Ammon's horn (tissue), 1 donor: Measurements from ENCODE around the gene SEZ6L.

Source experiments
- DNase-seq: peaks from one replicate; pipeline ENCODE4 v3.0.0-alpha.2; 2016; ENCODE audit warnings: low spot score

SEZ6L gene

DNA sequence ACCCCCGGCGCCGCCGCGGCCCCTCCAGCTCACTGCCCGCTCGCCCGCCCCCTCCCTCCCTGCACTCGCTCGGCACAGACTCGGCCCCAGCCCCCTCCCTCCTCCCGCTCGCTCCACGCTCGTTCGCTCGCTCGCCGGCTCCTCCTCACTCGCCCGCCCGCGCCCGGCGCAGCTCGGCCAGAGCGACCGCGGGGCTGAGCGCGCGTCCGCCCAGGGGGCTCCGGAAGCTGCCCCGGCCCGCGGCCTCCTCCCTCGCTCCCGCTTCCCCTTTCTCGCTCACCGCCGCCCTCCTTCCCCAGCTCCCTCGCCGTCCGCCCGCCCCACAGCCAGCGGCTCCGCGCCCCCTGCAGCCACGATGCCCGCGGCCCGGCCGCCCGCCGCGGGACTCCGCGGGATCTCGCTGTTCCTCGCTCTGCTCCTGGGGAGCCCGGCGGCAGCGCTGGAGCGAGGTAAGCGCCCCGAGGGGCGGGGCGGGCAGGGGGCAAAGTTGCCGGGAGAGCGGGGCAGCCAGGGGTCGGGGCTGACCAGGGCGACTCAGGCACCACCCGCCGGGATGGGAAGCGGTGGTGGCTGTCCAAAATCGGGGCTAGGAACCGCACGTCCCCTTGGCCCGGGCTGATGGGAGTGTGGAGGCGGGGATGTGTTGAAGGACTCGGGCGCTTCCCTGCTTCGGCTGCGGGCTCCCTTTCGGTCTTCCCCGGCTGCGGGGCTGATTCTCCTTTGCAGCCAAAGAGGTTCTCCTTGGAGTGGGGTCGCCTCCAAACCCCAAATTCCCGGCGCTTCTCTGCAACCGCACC, at the start of gene SEZ6L:
Gene SEZ6L (plus strand): TSS at position 148 of the 797 bp plus-strand sequence. CDS start 208 bp downstream, at position 356.
- peak; percentile 69 for DNase-seq

DNA sequence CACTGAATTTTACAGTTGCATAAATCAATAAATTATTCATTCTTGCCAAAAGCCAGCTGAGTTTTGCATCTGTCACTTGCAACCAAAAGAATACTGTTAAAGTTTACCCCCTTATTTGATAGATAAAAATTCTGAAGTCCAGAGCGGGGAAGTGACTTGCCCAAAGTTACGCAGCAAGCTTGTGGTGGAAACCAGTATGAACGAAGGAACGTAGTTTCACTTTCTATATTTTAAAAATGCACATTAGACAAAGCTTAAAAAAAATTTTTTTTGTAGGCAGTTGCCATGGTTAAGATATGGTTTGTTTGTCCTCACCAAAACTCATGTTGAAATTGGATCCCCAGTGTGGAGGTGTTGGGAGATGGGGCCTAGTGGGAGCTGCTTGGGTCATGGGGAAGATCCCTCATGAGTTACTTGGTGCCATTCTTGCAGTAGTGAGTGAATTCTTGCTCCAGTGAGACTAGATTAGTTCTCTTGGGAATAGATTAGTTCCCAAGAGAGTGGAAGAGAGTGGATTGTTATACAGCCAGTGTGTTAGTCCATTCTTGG, 46.3 kb upstream of the SEZ6L start:
- no peak for DNase-seq

GRCh38 chr22:26124991-26125725, 44.1 kb upstream of the SEZ6L start:
- no peak for DNase-seq

DNA sequence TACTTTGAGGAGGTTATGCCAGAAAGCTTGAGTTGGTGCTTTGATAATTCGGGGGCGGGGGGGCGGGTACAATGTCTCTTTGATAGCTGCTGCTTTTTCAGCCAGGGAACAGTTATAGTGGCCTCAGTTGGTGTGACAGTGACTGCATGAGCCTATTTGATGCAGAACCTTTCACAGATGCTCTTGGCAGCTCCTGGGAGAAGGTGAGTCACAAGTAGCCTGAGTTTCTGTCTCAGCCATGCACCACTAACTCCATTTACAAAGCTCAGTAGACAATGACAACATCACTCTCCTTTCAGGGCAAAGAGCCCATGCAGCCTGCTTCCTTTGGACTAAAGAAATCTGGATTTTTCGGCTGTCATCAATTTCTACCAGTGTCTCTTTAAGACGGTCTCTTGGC, 42.1 kb upstream of the SEZ6L start:
- no peak for DNase-seq

DNA sequence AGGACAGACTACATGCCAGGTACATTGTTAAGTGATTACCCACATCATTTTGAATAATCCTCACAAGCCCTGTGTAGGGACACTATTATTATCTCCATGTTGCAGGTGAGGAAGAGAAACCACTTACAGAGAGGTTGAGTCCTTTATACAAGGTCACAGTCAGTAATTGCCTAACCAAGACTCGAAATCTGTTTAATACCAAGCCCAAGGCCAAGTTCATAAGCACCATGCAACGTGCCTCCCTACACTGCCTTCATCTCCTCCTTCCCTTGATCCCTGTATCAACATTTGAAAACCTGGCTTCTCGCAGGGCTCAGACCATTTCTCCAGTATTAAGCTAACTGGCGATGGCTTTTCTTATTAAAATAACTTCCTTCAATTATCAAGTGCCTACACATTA, 41.7 kb upstream of the SEZ6L start:
- DNase-seq: no peak

DNA sequence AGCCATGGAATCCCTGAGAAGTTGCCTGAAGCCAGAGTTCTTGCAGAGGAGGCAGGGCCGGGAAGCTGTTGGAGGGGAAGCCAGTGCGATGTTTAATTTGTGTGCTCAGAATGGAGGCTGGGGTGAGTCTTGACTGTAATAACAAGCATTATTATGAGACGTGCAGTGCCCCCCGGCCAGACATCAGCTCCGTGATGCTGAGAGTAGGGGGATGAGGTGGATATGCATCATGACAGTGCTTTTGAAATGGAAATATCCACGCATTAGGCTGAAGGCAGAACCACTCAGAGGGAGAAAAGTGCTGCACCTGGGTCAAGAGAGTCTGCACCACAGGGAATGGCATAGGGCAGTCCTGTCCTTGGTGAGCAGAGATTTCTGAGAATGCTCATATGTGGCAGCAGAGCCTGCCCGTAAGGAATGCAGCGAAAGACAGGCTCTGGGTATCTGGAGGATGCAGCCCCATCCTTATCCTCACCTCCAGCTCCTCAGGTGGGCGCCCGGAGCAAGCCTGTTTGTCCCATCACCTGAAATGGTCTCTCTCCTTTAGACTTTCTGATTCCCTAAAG, 37.6 kb upstream of the SEZ6L start:
- no peak for DNase-seq

DNA sequence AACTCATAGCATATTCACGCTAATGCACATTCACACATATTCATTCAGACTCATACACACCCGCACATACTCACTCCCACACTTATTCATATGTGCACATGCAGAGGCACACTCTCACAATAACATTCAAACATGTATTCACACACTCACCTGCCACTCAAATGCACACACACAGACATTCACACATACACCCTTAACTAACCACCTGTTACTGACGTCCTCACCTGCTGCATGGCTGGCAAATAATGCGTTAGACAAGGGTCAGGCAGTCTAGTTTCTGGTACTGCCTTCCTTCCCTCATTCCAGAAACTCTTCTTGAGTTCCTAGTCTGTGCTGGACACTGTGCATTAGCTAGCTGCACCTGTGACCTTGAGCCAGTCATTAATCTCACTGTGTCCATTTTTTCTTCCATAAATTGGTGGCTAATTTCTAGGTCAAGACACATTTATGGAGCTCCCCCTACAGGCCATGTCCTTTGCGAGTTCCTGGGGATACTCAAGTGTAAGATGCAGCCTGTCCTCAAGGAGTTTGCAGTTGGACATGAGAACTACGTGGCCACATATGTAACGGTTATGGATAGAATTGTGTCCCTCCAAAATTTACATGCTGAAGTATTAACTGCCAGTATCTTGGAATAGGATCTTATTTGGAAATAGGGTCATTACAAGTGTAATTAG, 34.5 kb upstream of the SEZ6L start:
- DNase-seq: no peak

GRCh38 chr22:26135806-26136205, 33.5 kb upstream of the SEZ6L start:
- no peak for DNase-seq

GRCh38 chr22:26139310-26139709, 30.0 kb upstream of the SEZ6L start:
- peak; percentile 61 for DNase-seq

DNA sequence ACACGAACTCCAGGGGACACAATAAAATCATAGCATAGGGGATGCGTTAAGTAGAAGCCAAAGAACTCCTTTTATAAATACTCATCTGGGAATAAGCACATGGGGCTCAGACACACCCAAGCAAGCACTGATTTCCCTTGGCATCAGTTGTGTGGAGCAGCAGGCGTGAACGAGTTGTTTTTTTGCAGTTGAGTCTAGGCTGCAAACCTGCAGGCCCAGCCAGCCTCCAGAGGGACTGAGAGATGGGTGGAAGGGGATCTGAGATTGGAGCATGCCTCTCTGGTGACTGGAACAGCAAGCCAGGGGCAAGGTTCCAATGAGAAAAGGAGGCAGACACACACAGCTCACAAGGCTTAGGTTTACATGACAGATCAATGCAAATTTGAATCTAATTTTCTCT, 27.4 kb upstream of the SEZ6L start:
- peak; percentile 18 for DNase-seq

DNA sequence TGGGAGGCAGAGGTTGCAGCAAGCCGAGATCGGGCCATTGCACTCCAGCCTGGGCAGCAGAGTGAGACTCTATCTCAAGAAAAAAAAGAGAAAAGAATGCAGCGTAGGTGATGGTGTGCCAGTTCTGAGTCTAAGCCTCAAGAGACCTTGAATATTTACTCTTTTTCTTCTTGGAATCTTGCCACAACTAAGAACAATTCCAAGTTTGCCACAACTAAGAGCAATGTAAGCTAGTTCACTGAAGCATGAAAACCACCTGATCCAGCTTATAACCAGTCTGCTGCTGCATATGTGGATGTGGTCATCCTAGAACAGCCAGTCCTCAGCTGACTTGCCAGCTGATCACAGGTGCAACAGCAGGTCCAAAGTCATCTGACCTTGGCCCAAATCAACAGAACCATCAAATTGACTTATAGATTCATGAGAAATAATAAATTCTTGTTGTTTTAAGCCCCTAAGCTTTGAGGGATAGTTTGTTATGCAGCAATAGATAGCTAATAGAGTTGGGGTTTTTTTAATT, 25.4 kb upstream of the SEZ6L start:
- no peak for DNase-seq

GRCh38 chr22:26159886-26160285, 9.4 kb upstream of the SEZ6L start:
- no peak for DNase-seq

DNA sequence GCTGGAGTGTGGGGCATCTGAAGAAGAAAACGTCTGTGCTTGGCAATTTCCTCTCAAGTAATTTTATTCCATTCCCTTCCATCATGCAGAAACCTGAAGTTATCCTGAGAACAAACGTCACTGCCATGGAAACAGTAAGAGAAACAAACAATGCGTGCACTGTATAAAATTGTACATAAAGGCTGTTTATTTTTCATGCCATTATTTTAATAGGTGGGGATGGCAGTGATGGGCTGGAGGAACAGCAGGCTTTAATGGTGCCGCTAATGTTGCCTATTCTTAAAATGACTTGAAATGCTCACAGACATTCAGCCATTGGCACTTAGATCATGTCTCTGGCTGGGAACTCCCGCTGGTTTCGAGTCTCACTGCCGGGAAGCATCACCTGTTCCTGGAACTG, 7.5 kb upstream of the SEZ6L start:
- DNase-seq: no peak

DNA sequence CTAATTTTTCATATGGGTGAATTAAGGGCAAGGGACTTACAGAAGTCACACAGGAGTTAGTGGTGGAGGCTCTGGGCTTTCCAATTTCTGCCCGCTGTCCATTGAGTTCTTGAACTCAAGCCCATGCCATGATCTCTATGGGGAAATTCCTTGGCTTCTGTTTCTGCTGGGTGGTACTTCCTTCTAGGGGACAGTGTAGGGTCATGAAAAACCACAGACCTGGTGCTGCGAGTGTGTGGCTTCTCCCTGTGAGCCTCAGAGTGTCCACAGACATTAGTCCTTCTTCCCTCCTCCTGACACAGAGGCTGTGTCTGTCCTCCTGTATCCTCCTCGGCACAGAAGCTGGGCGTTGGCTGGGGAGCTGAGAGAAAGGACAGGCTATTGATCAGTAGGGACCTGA, 6.3 kb upstream of the SEZ6L start:
- no peak for DNase-seq

- no peak for DNase-seq
These were observed 5.1 kb upstream of the SEZ6L start for GRCh38 chr22:26164174-26164573.

DNA sequence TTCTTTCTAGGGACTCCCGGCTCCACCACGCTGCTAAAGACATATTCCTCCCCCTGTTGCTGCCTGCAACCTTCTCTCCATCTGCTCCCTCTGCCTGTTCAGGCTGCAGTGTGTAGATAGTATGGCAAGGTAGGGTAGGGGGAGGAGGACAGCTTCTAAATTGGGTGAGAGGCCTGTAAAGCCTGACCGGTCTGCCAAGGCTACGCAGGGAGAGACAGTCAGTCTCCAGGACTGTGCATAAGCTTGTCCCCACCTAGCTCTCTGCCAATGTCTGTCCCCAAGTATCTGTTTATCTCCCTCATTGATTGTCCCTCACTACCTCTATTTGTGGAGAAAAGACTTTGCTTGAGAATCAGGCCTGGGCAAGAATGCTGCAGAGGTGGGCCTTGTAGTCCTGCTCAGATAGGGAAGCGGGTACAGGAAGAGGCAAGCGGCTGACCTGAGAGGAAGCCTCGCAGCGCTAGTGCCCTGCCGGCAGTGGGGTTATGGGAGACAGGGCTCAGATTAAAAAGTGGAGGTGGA, 871 bp upstream of the SEZ6L start:
- peak; percentile 58 for DNase-seq

- no peak for DNase-seq
These were observed 335 bp upstream of the SEZ6L start for GRCh38 chr22:26168939-26169314.

DNA sequence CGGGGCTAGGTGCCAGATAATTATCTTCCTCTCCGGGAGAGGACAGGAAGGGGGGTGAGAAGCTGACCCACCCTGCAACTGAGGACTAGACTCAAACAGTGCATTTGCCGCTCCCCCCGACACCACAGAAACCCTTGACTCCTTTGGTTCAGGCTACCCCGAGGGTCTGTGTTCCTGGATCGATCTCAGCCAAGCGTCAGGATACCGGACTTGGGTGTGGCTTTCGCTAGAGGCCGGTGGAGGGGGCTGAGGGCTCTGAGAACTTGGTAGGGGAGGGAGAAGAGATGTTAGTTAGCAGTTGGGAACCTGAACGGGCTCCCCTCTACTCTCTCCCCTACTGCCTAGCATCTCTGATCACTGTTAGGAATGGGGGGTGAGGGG, 840 bp downstream of the SEZ6L start:
- no peak for DNase-seq

- DNase-seq: peak; percentile 43
These were observed 1.7 kb downstream of the SEZ6L start for GRCh38 chr22:26170795-26171580.

DNA sequence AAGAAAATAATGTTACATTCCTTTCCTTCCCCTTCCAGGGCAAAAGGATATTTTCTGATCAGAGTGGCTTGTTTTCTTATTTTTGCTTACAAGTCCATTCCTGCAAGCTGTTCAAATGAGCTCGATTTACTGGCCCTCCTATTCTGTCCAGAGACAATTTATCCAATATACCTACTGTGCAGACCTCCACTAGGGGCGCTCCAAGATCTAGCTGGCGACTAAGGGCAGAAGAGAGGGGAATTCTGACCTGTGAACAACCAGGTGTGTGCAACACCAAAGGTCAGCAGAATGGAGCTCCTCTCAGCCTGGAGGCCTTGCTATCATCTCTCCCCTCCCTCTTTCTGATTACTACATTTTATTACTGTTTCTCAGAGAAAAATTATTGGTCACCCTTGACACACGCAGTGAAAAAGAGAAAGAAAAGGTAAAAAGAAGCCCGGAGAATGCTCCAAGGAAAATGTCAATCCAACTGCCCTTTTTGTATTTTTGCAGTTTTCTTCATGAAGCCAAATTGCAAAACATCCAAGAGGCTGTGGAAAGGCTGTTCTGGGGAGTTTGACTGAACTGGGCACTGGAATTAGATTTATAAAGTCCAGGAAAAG, 3.2 kb downstream of the SEZ6L start:
- peak; percentile 68 for DNase-seq

DNA sequence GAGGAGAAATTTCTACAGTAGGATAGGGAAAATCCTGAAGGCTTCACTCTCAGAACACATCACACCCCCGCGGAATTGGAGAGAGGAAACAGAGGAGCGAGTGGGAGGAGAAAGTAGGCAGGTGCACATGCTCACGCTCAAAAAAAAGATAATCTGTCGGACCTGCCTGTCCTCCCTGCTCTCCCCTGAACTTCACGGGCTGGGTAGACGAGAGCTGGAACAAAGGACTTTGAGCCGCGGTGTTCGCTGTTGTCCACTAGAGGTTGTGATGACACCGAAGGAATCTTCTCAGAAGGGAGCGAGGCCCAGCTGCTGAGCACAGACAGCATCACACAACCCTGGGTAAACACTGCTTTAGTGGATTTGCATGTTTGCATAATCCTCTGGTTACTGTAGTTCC, 5.0 kb downstream of the SEZ6L start:
- DNase-seq: peak; percentile 64
